Peyer's patch (tissue), 4 donors: ENCODE results near the gene SIRPB1. TPM values are rescaled to one million over a fixed set of nuclear protein-coding genes. Genes with fewer than 3 reads are reported as not detected.

Source experiments
- DNase-seq, 3 donors: peaks; one replicate each; pipeline ENCODE4 v3.0.0-alpha.2; 2017 to 2019
- H3K27ac ChIP-seq, 4 donors: fragments of 200-600 bp; sonication (generic); one replicate each; pipeline ENCODE4 v1.5.1; 2016 to 2019
- H3K27me3 ChIP-seq, 2 donors: fragments of 200-600 bp; sonication (generic); one replicate each; pipeline ENCODE4 v1.5.1; 2019
- H3K36me3 ChIP-seq, 3 donors: fragments of 200-600 bp; sonication (generic); one replicate each; pipeline ENCODE4 v1.5.1; 2016 to 2019
- H3K4me1 ChIP-seq, 4 donors: fragments of 200-600 bp; sonication (generic); one replicate each; pipeline ENCODE4 v1.5.1; 2016 to 2019
- H3K4me3 ChIP-seq, 4 donors: fragments of 200-600 bp; sonication (generic); 1 replicate in 3 of 4; 2 replicates in 1 of 4; pipeline ENCODE4 v1.5.1; 2016 to 2019; ENCODE audit warnings: mild to moderate bottlenecking in 1 of 4
- H3K9me3 ChIP-seq, 4 donors: fragments of 200-600 bp; sonication (generic); one replicate each; pipeline ENCODE4 v1.5.1; 2016 to 2019; ENCODE audit warnings: mild to moderate bottlenecking in 1 of 4
- POLR2A ChIP-seq, 2 donors: fragments of 450-650 bp; IDR thresholded peaks; one replicate each; pipeline ENCODE4 v1.5.1; 2017; ENCODE audit warnings: antibody characterized with exemption in 2 of 2, mild to moderate bottlenecking in 2 of 2, moderate library complexity in 2 of 2
- total RNA-seq, 4 donors: library from RNA; depleted of rRNA; stranded (reverse); fragments of >200 nt; gene quantifications; one replicate each; pipeline ENCODE4 v1.1.0, GENCODE V29; 2016
- TF ChIP-seq, protein P1 (sequence below), 6 experiments: fragments of 450-650 bp in 4 of 6; fragments of 200-600 bp in 2 of 6; sonication (generic) in 1 of 6; IDR thresholded peaks; one replicate each; pipeline ENCODE4 v1.5.1; 2017 to 2019; ENCODE audit warnings: antibody characterized with exemption in 6 of 6, mild to moderate bottlenecking in 3 of 6, moderate library complexity in 1 of 6

The SIRPB1 gene
- total RNA-seq, 4 donors from 2014 or later, result 1.6 to 3.1 (median 2.3) TPM

DNA sequence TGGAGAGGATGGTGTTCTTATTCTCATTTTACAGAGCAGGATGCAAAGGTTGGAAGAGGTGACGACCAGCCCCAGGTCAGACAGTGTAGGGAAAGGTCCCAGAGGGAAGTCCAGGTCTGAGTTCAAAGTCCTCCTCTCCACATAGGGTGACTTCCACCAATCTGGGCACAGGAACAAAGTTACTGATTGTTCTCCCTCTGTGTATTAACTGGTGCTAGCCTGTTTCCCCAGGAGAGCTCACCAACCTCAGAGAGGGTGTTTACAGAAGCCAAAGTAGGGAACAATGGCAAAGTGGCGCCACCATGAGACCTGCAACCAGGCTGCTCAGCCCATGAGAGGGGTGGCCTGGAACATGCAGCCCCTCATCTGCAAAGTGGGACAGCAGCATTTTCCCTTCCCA is 16.8 kb upstream of the SIRPB1 start:
- TF ChIP-seq, protein P1, sequence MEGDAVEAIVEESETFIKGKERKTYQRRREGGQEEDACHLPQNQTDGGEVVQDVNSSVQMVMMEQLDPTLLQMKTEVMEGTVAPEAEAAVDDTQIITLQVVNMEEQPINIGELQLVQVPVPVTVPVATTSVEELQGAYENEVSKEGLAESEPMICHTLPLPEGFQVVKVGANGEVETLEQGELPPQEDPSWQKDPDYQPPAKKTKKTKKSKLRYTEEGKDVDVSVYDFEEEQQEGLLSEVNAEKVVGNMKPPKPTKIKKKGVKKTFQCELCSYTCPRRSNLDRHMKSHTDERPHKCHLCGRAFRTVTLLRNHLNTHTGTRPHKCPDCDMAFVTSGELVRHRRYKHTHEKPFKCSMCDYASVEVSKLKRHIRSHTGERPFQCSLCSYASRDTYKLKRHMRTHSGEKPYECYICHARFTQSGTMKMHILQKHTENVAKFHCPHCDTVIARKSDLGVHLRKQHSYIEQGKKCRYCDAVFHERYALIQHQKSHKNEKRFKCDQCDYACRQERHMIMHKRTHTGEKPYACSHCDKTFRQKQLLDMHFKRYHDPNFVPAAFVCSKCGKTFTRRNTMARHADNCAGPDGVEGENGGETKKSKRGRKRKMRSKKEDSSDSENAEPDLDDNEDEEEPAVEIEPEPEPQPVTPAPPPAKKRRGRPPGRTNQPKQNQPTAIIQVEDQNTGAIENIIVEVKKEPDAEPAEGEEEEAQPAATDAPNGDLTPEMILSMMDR (IDR thresholded peaks at IDR 0.05), result no peak
- no peak for TF ChIP-seq POLR2A (IDR thresholded peaks at IDR 0.05)
- Histone ChIP-seq H3K36me3 (no peaks in the 10 kb centered on the region), H3K4me3 (no peak overlapping the region), H3K9me3 (no peaks in the 10 kb centered on the region), H3K27ac (no peak overlapping the region), H3K27me3 (no peaks in the 10 kb centered on the region), H3K4me1 (no peaks in the 10 kb centered on the region)
- no peak for DNase-seq

DNA sequence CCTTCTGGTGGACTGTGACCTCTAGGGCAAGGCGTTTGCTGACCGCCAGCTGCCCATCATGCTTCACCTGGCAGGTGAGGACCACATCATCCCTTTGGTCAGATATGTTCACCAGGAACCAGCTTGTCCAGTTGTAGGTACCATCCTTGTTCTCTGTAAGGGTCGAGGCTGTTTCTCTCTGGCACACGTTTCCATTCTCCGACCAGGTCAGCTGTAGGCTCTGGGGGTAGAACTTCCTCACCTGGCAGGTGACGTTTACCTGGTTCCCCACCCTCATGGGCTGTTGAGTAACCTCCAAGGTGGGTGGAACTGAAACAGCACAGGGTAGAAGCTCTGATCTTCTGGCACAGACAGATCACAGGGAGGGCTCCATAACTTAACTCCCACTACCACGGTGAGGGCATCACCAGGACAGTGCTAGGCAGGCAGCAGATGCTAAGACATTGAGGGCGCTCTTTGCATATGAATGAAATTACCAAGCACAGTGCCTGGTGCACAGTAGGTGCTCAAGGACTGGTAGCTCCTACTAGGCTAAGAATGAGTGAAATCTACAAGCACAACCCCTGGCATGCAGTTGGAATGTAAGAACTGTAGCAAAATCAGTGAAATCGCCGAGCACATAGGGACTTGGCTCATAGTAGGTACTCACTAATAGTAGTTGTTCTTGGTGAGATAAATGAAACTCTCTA is 15.6 kb upstream of the SIRPB1 start:
- no peak overlapping the region for H3K4me3 ChIP-seq
- DNase-seq, result no peak
- no peaks in the 10 kb centered on the region for H3K36me3 ChIP-seq
- H3K9me3 ChIP-seq, result no peaks in the 10 kb centered on the region
- TF ChIP-seq, protein P1 (IDR thresholded peaks at IDR 0.05), result no peak
- TF ChIP-seq POLR2A (IDR thresholded peaks at IDR 0.05), result no peak
- H3K27me3 ChIP-seq, result no peaks in the 10 kb centered on the region
- no peak overlapping the region for H3K27ac ChIP-seq
- H3K4me1 ChIP-seq, result no peaks in the 10 kb centered on the region

DNA sequence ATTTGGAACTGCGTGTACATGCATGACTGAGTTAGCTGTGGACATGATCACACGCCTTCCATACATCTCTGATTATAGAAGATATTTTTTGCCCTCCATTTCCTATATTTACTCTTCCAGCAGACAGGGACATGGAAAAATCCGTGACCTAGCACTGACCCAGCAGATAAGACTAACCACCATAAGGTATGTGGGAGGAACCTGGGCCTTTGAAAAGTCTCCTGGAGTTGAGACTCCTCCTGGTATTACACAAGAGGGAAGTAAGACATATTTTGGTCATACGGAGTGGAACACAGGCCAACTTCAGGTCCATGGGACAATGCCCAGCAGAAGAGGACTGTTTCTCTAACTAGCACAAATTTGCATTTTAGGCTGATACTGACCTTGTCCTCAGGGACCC is 13.7 kb upstream of the SIRPB1 start:
- H3K27me3 ChIP-seq, result no peaks in the 10 kb centered on the region
- H3K27ac ChIP-seq, result no peak overlapping the region
- no peak for DNase-seq
- H3K4me3 ChIP-seq, result no peak overlapping the region
- TF ChIP-seq, protein P1 (IDR thresholded peaks at IDR 0.05), result no peak
- H3K4me1 ChIP-seq, result no peaks in the 10 kb centered on the region
- H3K36me3 ChIP-seq, result no peaks in the 10 kb centered on the region
- H3K9me3 ChIP-seq, result no peaks in the 10 kb centered on the region

DNA sequence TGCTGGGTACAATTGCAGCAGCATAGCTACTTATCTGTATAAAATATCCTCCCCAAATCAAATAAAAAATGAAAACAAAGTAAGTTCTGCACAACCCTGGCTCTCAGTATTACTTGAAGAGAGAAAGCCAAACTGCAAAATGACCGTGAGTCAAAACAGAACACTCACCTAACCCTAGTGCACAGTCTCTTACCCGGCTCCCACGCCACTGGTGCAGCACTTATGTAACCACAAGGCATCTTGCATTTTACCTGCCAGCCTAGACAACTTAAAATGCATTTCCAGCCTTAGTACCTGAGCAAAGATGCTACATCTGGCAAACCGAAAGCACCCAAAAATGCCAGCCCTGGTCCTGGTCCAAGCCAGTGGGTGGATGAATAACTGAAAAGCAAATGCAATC is 12.4 kb upstream of the SIRPB1 start:
- Histone ChIP-seq H3K36me3 (no peaks in the 10 kb centered on the region), H3K27me3 (no peaks in the 10 kb centered on the region), H3K4me1 (no peaks in the 10 kb centered on the region), H3K27ac (peak overlapping the region in 1 of 4 donors; percentile 50), H3K4me3 (no peak overlapping the region), H3K9me3 (no peaks in the 10 kb centered on the region)
- peak in 1 of 3 donors; percentile 33 for DNase-seq
- TF ChIP-seq, protein P1 (IDR thresholded peaks at IDR 0.05), result no peak
- TF ChIP-seq POLR2A (IDR thresholded peaks at IDR 0.05), result no peak

DNA sequence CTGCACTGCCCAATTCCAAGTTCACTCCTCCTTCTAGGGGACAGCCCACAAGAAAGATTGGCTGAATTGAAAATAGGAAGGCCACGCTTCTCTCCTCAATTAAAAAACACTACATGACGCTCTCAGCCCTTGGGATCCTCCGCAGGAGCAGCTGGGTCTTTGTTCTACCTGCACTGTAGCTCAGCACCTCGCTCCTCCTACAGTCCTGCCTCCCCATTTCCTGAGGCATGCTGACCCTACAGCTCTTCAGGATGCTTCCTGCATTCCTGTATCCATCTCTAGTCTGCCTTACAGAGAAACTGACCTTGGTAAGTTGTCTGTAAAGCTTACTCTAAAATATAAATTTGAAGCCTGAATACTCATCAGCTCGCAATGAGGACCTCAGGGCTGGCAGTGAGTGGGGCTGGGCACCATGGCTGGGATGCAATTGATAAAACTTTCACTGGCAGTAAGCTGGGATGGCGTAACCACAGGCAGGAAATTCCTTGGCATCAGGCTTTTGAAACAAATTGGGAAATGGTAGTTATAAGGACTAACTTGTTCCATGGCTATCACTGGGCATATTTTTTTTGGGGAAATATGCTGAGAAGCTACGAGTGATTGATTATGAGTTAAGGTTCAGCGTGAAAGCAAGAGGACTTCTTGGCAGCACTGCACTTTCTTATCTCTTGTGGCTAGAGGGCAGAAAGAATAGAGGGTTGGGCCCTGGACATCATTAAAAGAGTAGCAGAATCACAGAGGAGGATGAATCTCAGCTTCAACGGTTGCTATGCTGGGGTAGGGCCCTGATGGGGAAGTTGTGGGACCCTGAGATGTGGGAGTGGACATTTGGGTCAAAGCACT is 11.7 kb upstream of the SIRPB1 start:
- no peak for DNase-seq
- Histone ChIP-seq H3K36me3 (no peaks in the 10 kb centered on the region), H3K9me3 (no peaks in the 10 kb centered on the region), H3K27me3 (no peaks in the 10 kb centered on the region), H3K4me1 (no peaks in the 10 kb centered on the region), H3K4me3 (no peak overlapping the region), H3K27ac (peak overlapping the region in 1 of 4 donors; percentile 50)
- no peak for TF ChIP-seq POLR2A (IDR thresholded peaks at IDR 0.05)
- TF ChIP-seq, protein P1 (IDR thresholded peaks at IDR 0.05), result no peak
